GM10266 (cell line): ENCODE measurements around the gene REEP6.
"Not testable (repeated sequence)": the region's sequence is repeated elsewhere in the genome, so short reads cannot be mapped to it uniquely, and the experiment has no call there.

Experiments
- DNase-seq: peaks from one replicate; pipeline ENCODE4 v3.0.0; 2012; ENCODE audit errors: extremely low spot score
- CTCF ChIP-seq: IDR thresholded peaks from 2 replicates; pipeline ENCODE4 v1.5.1; 2012; ENCODE audit warnings: mild to moderate bottlenecking, low read depth; ENCODE audit not compliant: control insufficient read depth, insufficient read depth; ENCODE audit errors: missing control alignments

REEP6 gene

GRCh38 chr19:1518471-1518870 lies 27.5 kb downstream of the REEP6 start:
- no peak for TF ChIP-seq CTCF
- DNase-seq: no peak

- not testable (repeated sequence) for DNase-seq
These were observed 28.8 kb downstream of the REEP6 start for GRCh38 chr19:1519802-1520201.

GRCh38 chr19:1520203-1520780 lies 29.3 kb downstream of the REEP6 start:
- no peak for TF ChIP-seq CTCF
- no peak for DNase-seq

GRCh38 chr19:1521636-1522035 lies 30.7 kb downstream of the REEP6 start:
- DNase-seq: no peak
- no peak for TF ChIP-seq CTCF

- DNase-seq: no peak
- no peak for TF ChIP-seq CTCF
These were observed 31.1 kb downstream of the REEP6 start for GRCh38 chr19:1522061-1522460.

- no peak for TF ChIP-seq CTCF
- DNase-seq: no peak
These were observed 31.9 kb downstream of the REEP6 start for GRCh38 chr19:1522838-1523237.

- no peak for DNase-seq
- TF ChIP-seq CTCF: no peak
These were observed 32.7 kb downstream of the REEP6 start, which contains the start of gene PLK5 for GRCh38 chr19:1523412-1524286. Gene PLK5 (plus strand): TSS chr19:1524077. CDS start chr19:1526997, 2,920 bp downstream.
